A549 (cell line): ENCODE measurements around the gene ACRBP. TPM values are rescaled to one million over a fixed set of nuclear protein-coding genes. Genes with fewer than 3 reads are reported as not detected.

Source experiments
- ATAC-seq, 2 experiments: fragments of 200-7000 bp in 1 of 2; fragments of >200 bp in 1 of 2; cut with Nextera tagmentation in 1 of 2; cut with Tn5 transposase in 1 of 2; 3 replicates each; pipeline versions ENCODE4 v1.8.0 to v1.9.1; 2018 to 2020; ENCODE audit warnings: mild to moderate bottlenecking in 1 of 2, moderate library complexity in 1 of 2
- CTCF ChIA-PET: fragments of 300-600 bp; sonication (Branson Sonifier 250); formaldehyde crosslinking; extraction: SDS; loops from one replicate; lab custom pipeline; 2021; ENCODE audit warnings: antibody characterized with exemption, inconsistent platforms; lab: Yijun Ruan, JAX
- POLR2A ChIA-PET: fragments of 350-600 bp; formaldehyde crosslinking; extraction: SDS; loops from one replicate; lab custom pipeline; 2021; ENCODE audit warnings: antibody characterized with exemption, inconsistent platforms; lab: Yijun Ruan, JAX
- DNase-seq, 2 experiments: peaks; one replicate each; pipeline versions ENCODE4 v3.0.0 to v3.0.0-alpha.2; 2011 to 2016; ENCODE audit warnings: low read depth in 1 of 2, low spot score in 1 of 2
- FAIRE-seq: peaks from 2 replicates; lab custom pipeline; 2011; peaks lifted over from hg19 to GRCh38; lab: Jason Lieb, UNC
- H3K27ac ChIP-seq, 2 experiments: fragments of >200 bp; sonication (Bioruptor Twin); formaldehyde crosslinking; 3 replicates each; pipeline ENCODE4 v1.5.1; 2016 to 2017
- H3K4me1 ChIP-seq: fragments of >200 bp; sonication (Bioruptor Twin); formaldehyde crosslinking; 3 replicates; pipeline ENCODE4 v1.6.1; 2016
- H3K4me2 ChIP-seq: fragments of >200 bp; sonication (Bioruptor Twin); formaldehyde crosslinking; 3 replicates; pipeline ENCODE4 v1.6.1; 2016
- H3K4me3 ChIP-seq: fragments of >200 bp; sonication (Bioruptor Twin); formaldehyde crosslinking; 3 replicates; pipeline ENCODE4 v1.5.1; 2016
- H3K9me3 ChIP-seq: fragments of >200 bp; sonication (Bioruptor Twin); formaldehyde crosslinking; 3 replicates; pipeline ENCODE4 v1.6.1; 2016
- CBX8 ChIP-seq: fragments of 200-600 bp; sonication (generic); IDR thresholded peaks from 2 replicates; pipeline ENCODE4 v1.6.1; 2016
- CEBPB ChIP-seq, 2 experiments: fragments of >200 bp in 1 of 2; sonication (Bioruptor Twin) in 1 of 2; formaldehyde crosslinking in 1 of 2; IDR thresholded peaks; 2 replicates each; pipeline ENCODE4 v1.6.1; 2012 to 2016
- CHD2 ChIP-seq: fragments of 150-350 bp; IDR thresholded peaks from 2 replicates; pipeline ENCODE4 v1.6.1; 2014; ENCODE audit warnings: low read length; ENCODE audit not compliant: partially characterized antibody
- CHD4 ChIP-seq: fragments of 200-600 bp; sonication (generic); IDR thresholded peaks from 2 replicates; pipeline ENCODE4 v1.6.1; 2016; ENCODE audit warnings: antibody characterized with exemption, mild to moderate bottlenecking, borderline replicate concordance
- EHMT2 ChIP-seq: fragments of 200-600 bp; sonication (generic); IDR thresholded peaks from 2 replicates; pipeline ENCODE4 v1.6.1; 2016; ENCODE audit warnings: antibody characterized with exemption, low read depth, mild to moderate bottlenecking, moderate library complexity
- FOSB ChIP-seq: fragments of 250-450 bp; sonication (Bioruptor Pico); IDR thresholded peaks from 2 replicates; pipeline ENCODE4 v1.5.0; 2020; ENCODE audit warnings: mild to moderate bottlenecking, moderate library complexity
- FOSL2 ChIP-seq, 2 experiments: fragments of 450-650 bp in 1 of 2; fragments of >200 bp in 1 of 2; sonication (Bioruptor Twin) in 1 of 2; formaldehyde crosslinking; IDR thresholded peaks; 2 replicates each; pipeline versions ENCODE4 v1.5.0 to v1.6.1; 2016 to 2020; ENCODE audit warnings: mild to moderate bottlenecking in 1 of 2, moderate library complexity in 1 of 2
- GATA3 ChIP-seq: IDR thresholded peaks from 2 replicates; pipeline ENCODE4 v1.6.1; 2012; ENCODE audit warnings: borderline replicate concordance
- HEYL ChIP-seq: fragments of 250-450 bp; sonication (Bioruptor Pico); IDR thresholded peaks from 2 replicates; pipeline ENCODE4 v1.8.0; 2021; ENCODE audit warnings: mild to moderate bottlenecking, moderate library complexity
- JUNB ChIP-seq: fragments of >200 bp; sonication (Bioruptor Twin); formaldehyde crosslinking; IDR thresholded peaks from 2 replicates; pipeline ENCODE4 v1.6.1; 2016
- KDM1A ChIP-seq: fragments of 200-600 bp; sonication (generic); IDR thresholded peaks from 2 replicates; pipeline ENCODE4 v1.6.1; 2016; ENCODE audit warnings: low read depth, mild to moderate bottlenecking
- MAFK ChIP-seq: fragments of 450-650 bp; IDR thresholded peaks from 2 replicates; pipeline ENCODE4 v1.6.1; 2014; ENCODE audit not compliant: partially characterized antibody
- NFE2L2 ChIP-seq: fragments of 150-350 bp; conservative IDR thresholded peaks from 2 replicates; pipeline ENCODE4 v1.6.1; 2014; ENCODE audit warnings: low read length
- POLR2A ChIP-seq: IDR thresholded peaks from 2 replicates; pipeline ENCODE4 v1.6.1; 2012; ENCODE audit warnings: mild to moderate bottlenecking, low read length
- RAD21 ChIP-seq, 2 experiments: fragments of >200 bp in 1 of 2; sonication (Bioruptor Twin) in 1 of 2; formaldehyde crosslinking in 1 of 2; IDR thresholded peaks in 1 of 2; conservative IDR thresholded peaks in 1 of 2; 2 replicates in 1 of 2; 3 replicates in 1 of 2; pipeline ENCODE4 v1.6.1; 2012 to 2018; ENCODE audit warnings: inconsistent platforms in 1 of 2
- RARB ChIP-seq: fragments of 250-450 bp; sonication (Bioruptor Pico); IDR thresholded peaks from 2 replicates; pipeline ENCODE4 v1.8.0; 2021; ENCODE audit warnings: mild to moderate bottlenecking, moderate library complexity
- RCOR1 ChIP-seq: fragments of 150-350 bp; IDR thresholded peaks from 2 replicates; pipeline ENCODE4 v1.6.1; 2014; ENCODE audit warnings: antibody characterized with exemption, low read length, low read depth
- RNF2 ChIP-seq: fragments of 200-600 bp; sonication (generic); IDR thresholded peaks from 2 replicates; pipeline ENCODE4 v1.6.1; 2016; ENCODE audit warnings: low read depth, mild to moderate bottlenecking, antibody characterized with exemption, moderate library complexity, borderline replicate concordance
- SREBF2 ChIP-seq: fragments of 450-650 bp; IDR thresholded peaks from 2 replicates; pipeline ENCODE4 v1.6.1; 2014; ENCODE audit warnings: mild to moderate bottlenecking, moderate library complexity
- TFCP2L1 ChIP-seq: fragments of 250-450 bp; sonication (Bioruptor Pico); IDR thresholded peaks from 2 replicates; pipeline ENCODE4 v1.5.0; 2021; ENCODE audit warnings: mild to moderate bottlenecking
- ZC3H11A ChIP-seq: fragments of 450-650 bp; IDR thresholded peaks from 2 replicates; pipeline ENCODE4 v1.6.1; 2014; ENCODE audit warnings: antibody characterized with exemption, mild to moderate bottlenecking
- ZFP36 ChIP-seq: fragments of 450-650 bp; IDR thresholded peaks from 2 replicates; pipeline ENCODE4 v1.6.1; 2014; ENCODE audit warnings: borderline replicate concordance; ENCODE audit not compliant: partially characterized antibody
- ZNF302 ChIP-seq: fragments of 250-450 bp; sonication (Bioruptor Pico); IDR thresholded peaks from 2 replicates; pipeline ENCODE4 v1.9.0; 2021; ENCODE audit warnings: inconsistent platforms, mild to moderate bottlenecking, moderate library complexity
- ZSCAN20 ChIP-seq: fragments of 250-450 bp; sonication (Bioruptor Pico); IDR thresholded peaks from 2 replicates; pipeline ENCODE4 v1.8.0; 2022; ENCODE audit warnings: mild to moderate bottlenecking, moderate library complexity
- WGBS: methylation state at CpG from one replicate; pipeline ENCODE4 v1.1.6; 2017; ENCODE audit errors: missing lambda C conversion rate; 5-methylcytosine and 5-hydroxymethylcytosine counted together
- polyA plus RNA-seq, 4 experiments: library from polyadenylated mRNA; depleted of rRNA in 3 of 4; stranded (reverse); fragments of >200 nt; fragmentation: RNase III in 1 of 4; extraction: RNeasy Plus Mini Kit Qiagen cat#74134 plus additional on column Dnase treatment in 1 of 4; gene quantifications; 2 replicates in 3 of 4; 3 replicates in 1 of 4; pipeline ENCODE4 v1.2.3, GENCODE V29; 2011 to 2017
- TF ChIP-seq, protein P1 (sequence below): IDR thresholded peaks from 2 replicates; pipeline ENCODE4 v1.6.1; 2012
- TF ChIP-seq, protein P2 (sequence below): fragments of 200-600 bp; sonication (generic); IDR thresholded peaks from 2 replicates; pipeline ENCODE4 v1.6.1; 2016; ENCODE audit warnings: antibody characterized with exemption, mild to moderate bottlenecking, moderate library complexity
- TF ChIP-seq, protein P3 (sequence below): fragments of >200 bp; sonication (Bioruptor Twin); formaldehyde crosslinking; IDR thresholded peaks from 3 replicates; pipeline ENCODE4 v1.5.1; 2016
- TF ChIP-seq, protein P4 (sequence below): fragments of 250-450 bp; sonication (Bioruptor Pico); IDR thresholded peaks from 2 replicates; pipeline ENCODE4 v1.5.0; 2020; ENCODE audit warnings: low read depth, mild to moderate bottlenecking, moderate library complexity
- TF ChIP-seq, protein P5 (sequence below): fragments of 450-650 bp; IDR thresholded peaks from 2 replicates; pipeline ENCODE4 v1.6.1; 2014; ENCODE audit warnings: antibody characterized with exemption
- TF ChIP-seq, protein P6 (sequence below): fragments of 250-450 bp; sonication (Bioruptor Pico); IDR thresholded peaks from 2 replicates; pipeline ENCODE4 v1.5.0; 2021; ENCODE audit warnings: mild to moderate bottlenecking, moderate library complexity, borderline replicate concordance

The ACRBP gene
- polyA plus RNA-seq, 2 of the 4 experiments (the other 2 are of a cell fraction), result 0.34 to 0.70 TPM

DNA sequence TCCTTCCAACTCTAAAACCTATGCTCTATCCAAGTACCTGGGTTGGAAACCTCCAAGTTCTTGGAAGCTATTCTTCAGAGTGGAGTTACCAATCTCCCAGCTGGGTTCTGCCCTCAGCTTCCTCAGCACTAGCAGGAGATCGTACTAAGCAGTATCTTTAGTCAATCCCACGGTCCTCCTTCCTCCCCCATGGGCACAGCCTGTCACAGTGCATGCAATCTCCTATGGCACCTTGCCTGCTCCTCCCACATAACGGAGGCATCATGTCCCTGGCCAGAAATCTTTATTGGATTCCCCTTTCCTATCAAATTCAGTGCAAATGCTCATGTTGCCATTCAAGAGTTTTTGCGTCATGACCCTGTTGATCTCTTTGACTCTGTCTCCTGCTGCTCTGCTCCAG is 6.1 kb downstream of the ACRBP start:
- no peak for TF ChIP-seq CHD4
- TF ChIP-seq TFCP2L1 (CRISPR knock-in tag), result no peak
- TF ChIP-seq ZNF302 (CRISPR knock-in tag), result no peak
- TF ChIP-seq JUNB, result no peak
- no peak for TF ChIP-seq NFE2L2
- TF ChIP-seq RNF2, result no peak
- no peak for TF ChIP-seq CHD2
- TF ChIP-seq RARB, result no peak
- no peak for TF ChIP-seq GATA3
- TF ChIP-seq HEYL, result no peak
- TF ChIP-seq RAD21 (conservative IDR thresholded peaks at IDR 0.05 in 1 of 2, IDR thresholded peaks at IDR 0.05 in 1 of 2), result no peak
- TF ChIP-seq, protein P1, sequence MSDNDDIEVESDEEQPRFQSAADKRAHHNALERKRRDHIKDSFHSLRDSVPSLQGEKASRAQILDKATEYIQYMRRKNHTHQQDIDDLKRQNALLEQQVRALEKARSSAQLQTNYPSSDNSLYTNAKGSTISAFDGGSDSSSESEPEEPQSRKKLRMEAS, result no peak
- TF ChIP-seq ZC3H11A, result no peak
- TF ChIP-seq CBX8, result no peak
- TF ChIP-seq FOSB (CRISPR knock-in tag), result no peak
- TF ChIP-seq EHMT2, result no peak
- TF ChIP-seq, all 56 proteins: peak for 0
- no peak for FAIRE-seq
- Histone ChIP-seq H3K9me3 (peaks cover 28% of the 10 kb centered on the region), H3K4me3 (no peak overlapping the region), H3K4me2 (no peak overlapping the region), H3K27ac (no peak overlapping the region), H3K4me1 (peaks cover 4% of the 10 kb centered on the region)
- ATAC-seq, result no peak
- ChIA-PET POLR2A (no interaction called here), CTCF (interaction anchor here (0.8 to 1.5 kb wide), 5 partner anchors 11 to 112 kb away, joined by 3 to 4 read pairs (median 3); partner anchors contain the start of gene MLF2)
- no peak for DNase-seq
- WGBS, result 29% methylated on average over 4 of the region's 4 CpGs

DNA sequence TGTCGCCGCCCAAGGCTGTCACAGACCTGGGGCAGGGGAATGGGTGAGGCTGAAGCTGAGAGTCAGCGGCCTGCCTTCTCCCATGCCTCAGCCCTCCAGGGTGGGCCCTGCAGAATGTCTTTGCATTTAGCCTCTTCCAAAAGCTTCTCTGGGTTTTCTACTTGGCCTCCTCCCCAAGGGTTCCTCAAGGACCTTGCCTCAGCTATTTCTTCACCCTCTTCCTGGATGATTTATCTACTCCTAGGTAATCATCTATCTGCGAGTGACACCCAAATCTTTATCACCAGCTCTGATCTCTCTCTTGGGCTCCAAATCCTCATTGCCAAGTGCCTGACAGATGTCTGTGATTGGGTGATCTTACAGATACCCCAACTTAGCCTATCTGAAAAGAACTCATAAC is 6.7 kb downstream of the ACRBP start:
- FAIRE-seq (no peak), DNase-seq (no peak), ATAC-seq (no peak)
- no peak overlapping the region for H3K4me3 ChIP-seq
- no peak overlapping the region for H3K4me2 ChIP-seq
- ChIA-PET POLR2A (no interaction called here), CTCF (interaction anchor here (0.8 to 1.5 kb wide), 4 partner anchors 11 to 113 kb away, joined by 3 to 4 read pairs (median 3); partner anchors contain the start of gene MLF2)
- 81% methylated on average over 4 of the region's 4 CpGs for whole genome bisulfite sequencing
- peaks cover 10% of the 10 kb centered on the region for H3K4me1 ChIP-seq
- H3K9me3 ChIP-seq, result peaks cover 28% of the 10 kb centered on the region
- no peak for TF ChIP-seq ZFP36
- TF ChIP-seq MAFK, result no peak
- TF ChIP-seq, protein P2, sequence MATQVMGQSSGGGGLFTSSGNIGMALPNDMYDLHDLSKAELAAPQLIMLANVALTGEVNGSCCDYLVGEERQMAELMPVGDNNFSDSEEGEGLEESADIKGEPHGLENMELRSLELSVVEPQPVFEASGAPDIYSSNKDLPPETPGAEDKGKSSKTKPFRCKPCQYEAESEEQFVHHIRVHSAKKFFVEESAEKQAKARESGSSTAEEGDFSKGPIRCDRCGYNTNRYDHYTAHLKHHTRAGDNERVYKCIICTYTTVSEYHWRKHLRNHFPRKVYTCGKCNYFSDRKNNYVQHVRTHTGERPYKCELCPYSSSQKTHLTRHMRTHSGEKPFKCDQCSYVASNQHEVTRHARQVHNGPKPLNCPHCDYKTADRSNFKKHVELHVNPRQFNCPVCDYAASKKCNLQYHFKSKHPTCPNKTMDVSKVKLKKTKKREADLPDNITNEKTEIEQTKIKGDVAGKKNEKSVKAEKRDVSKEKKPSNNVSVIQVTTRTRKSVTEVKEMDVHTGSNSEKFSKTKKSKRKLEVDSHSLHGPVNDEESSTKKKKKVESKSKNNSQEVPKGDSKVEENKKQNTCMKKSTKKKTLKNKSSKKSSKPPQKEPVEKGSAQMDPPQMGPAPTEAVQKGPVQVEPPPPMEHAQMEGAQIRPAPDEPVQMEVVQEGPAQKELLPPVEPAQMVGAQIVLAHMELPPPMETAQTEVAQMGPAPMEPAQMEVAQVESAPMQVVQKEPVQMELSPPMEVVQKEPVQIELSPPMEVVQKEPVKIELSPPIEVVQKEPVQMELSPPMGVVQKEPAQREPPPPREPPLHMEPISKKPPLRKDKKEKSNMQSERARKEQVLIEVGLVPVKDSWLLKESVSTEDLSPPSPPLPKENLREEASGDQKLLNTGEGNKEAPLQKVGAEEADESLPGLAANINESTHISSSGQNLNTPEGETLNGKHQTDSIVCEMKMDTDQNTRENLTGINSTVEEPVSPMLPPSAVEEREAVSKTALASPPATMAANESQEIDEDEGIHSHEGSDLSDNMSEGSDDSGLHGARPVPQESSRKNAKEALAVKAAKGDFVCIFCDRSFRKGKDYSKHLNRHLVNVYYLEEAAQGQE, result no peak
- TF ChIP-seq FOSL2 (IDR thresholded peaks at IDR 0.05), result no peak
- no peak for TF ChIP-seq FOSL2 (CRISPR knock-in tag; IDR thresholded peaks at IDR 0.05)
- TF ChIP-seq, protein P3, sequence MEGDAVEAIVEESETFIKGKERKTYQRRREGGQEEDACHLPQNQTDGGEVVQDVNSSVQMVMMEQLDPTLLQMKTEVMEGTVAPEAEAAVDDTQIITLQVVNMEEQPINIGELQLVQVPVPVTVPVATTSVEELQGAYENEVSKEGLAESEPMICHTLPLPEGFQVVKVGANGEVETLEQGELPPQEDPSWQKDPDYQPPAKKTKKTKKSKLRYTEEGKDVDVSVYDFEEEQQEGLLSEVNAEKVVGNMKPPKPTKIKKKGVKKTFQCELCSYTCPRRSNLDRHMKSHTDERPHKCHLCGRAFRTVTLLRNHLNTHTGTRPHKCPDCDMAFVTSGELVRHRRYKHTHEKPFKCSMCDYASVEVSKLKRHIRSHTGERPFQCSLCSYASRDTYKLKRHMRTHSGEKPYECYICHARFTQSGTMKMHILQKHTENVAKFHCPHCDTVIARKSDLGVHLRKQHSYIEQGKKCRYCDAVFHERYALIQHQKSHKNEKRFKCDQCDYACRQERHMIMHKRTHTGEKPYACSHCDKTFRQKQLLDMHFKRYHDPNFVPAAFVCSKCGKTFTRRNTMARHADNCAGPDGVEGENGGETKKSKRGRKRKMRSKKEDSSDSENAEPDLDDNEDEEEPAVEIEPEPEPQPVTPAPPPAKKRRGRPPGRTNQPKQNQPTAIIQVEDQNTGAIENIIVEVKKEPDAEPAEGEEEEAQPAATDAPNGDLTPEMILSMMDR, result no peak
- TF ChIP-seq JUNB, result no peak
- TF ChIP-seq RCOR1, result no peak
- no peak for TF ChIP-seq SREBF2
- TF ChIP-seq RARB, result no peak
- no peak for TF ChIP-seq POLR2A
- TF ChIP-seq, protein P4, sequence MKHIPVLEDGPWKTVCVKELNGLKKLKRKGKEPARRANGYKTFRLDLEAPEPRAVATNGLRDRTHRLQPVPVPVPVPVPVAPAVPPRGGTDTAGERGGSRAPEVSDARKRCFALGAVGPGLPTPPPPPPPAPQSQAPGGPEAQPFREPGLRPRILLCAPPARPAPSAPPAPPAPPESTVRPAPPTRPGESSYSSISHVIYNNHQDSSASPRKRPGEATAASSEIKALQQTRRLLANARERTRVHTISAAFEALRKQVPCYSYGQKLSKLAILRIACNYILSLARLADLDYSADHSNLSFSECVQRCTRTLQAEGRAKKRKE (CRISPR knock-in tag), result no peak
- no peak for TF ChIP-seq CEBPB (IDR thresholded peaks at IDR 0.05)
- TF ChIP-seq ZSCAN20, result no peak
- no peak for TF ChIP-seq CHD2
- TF ChIP-seq, protein P5, sequence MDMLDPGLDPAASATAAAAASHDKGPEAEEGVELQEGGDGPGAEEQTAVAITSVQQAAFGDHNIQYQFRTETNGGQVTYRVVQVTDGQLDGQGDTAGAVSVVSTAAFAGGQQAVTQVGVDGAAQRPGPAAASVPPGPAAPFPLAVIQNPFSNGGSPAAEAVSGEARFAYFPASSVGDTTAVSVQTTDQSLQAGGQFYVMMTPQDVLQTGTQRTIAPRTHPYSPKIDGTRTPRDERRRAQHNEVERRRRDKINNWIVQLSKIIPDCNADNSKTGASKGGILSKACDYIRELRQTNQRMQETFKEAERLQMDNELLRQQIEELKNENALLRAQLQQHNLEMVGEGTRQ, result no peak
- TF ChIP-seq, protein P6, sequence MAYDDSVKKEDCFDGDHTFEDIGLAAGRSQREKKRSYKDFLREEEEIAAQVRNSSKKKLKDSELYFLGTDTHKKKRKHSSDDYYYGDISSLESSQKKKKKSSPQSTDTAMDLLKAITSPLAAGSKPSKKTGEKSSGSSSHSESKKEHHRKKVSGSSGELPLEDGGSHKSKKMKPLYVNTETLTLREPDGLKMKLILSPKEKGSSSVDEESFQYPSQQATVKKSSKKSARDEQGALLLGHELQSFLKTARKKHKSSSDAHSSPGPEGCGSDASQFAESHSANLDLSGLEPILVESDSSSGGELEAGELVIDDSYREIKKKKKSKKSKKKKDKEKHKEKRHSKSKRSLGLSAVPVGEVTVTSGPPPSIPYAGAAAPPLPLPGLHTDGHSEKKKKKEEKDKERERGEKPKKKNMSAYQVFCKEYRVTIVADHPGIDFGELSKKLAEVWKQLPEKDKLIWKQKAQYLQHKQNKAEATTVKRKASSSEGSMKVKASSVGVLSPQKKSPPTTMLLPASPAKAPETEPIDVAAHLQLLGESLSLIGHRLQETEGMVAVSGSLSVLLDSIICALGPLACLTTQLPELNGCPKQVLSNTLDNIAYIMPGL (CRISPR knock-in tag), result no peak
- no peak for TF ChIP-seq FOSB (CRISPR knock-in tag)
- no peak for TF ChIP-seq KDM1A
- TF ChIP-seq, all 56 proteins: peak for 0
- no peak overlapping the region for H3K27ac ChIP-seq
